LoVo (cell line): Measurements from ENCODE around the gene MPO.
A peak's percentile ranks its signal among the peaks of the same experiment; 100 is the strongest.

Experiments used
- DNase-seq: peaks from one replicate; pipeline ENCODE4 v3.0.0-alpha.2; 2016; ENCODE audit warnings: low spot score

The MPO gene

GRCh38 chr17:58280480-58281217 lies at the start of gene MPO:
MPO (minus strand) TSS chr17:58280935; CDS start chr17:58280758, 177 bp downstream.
- no peak for DNase-seq

DNA sequence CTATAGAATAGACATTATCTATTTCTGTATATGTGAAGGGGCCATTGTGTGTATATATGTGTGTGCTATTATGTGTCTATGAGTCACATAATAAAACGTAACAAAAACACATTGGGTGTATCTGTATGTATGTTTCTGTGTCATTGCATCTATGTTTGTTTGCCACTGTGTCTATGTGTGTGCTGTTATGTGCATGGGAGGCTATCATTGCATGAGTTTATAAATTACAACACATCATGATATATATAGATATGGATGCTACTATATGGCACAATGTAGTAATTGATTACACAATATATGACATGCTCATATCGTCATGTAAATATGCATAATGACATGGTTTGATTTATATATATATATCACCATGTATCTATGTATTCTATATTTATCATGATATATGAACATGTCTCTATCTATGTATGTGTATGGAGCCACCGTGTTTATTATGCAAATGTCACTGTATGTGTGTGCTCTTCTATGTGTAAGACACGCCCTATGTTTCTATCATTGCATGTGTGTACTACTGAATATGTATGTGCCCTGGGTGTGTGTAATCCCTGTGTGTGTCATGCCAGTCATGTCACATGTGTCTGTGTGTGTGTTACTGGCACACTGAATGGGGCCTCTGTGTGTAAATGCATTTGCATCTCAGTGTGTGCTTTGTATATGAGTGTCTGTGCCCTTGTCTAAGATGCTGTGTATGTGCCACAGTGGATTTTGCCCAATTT lies 49.2 kb upstream of the MPO start:
- DNase-seq = no peak

DNA sequence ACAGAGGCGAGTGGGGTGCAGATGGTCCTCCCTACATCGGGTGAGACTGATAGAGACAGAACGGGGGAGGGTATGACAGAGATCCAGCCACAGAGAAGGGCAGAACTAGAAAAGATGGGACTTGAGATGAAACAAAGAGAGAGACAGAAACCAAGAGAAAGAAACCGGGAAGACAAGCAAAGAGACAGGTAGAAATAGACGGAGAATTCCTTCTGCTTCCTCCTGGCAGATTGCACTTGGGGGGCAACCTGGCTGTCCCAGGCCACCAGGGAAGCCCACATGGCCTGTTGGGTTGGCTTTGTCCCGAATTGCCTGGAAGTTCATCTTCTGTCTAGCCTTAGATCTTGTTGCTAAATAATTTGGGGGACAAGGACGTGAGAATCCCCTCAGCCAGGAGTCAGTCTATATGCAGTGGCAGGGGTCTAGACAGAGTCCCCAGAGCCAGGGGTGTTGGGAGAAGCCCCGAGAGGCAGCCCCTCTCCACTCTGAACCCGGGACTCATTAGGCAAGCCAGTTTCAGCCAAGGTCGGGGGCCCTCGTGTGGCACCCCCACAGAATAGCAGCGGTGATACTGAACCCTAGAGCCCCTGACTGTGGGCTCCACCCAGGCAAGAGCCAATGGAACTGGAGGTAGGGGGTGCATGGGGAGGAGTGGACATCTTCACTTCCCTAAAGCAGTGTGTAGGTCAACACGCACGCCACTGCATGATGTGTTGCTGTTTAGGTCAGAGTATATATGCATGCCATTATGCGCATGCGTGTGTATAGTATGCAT lies 48.5 kb upstream of the MPO start:
- no peak for DNase-seq

DNA sequence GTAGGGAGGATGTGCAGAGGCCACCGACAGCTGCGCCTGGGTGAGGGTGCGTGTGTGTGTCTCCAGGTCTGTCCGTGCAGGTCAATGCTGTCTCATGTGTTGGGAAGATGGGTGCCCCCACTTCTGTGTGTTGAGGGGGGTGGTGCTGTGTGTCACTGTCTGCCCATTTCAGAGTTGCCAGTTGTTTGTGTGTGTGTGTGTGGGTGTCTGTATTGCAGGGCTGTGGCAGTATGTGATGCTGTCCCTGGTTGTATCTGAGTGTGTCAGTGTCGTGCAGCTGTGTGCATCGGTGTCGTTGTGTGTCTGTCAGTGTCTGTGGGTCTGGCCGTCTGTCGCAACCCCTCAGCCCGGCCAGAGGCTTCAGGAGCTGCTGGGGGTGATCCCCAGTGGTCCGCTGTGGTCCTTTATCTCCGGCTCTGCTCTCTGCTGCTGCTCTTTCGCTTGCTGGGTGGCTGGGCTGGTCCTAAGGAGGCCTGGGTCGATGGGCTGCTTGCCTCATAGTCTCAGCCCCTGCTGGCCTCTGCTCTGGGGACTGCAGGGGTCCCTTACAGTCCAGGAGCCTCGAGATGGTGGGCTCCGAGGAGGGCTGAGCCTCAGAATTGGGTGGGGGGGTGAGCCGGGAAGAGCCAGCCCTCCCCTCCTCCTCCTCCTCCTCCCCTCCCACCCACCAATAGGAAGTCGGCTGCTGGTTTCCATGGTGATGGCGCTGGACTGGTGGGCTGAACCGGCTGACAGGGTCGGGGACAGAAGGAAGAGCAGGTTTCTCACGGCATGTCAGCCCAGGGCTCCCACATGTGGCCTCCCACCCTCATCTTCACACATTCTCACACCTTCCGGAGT lies 47.7 kb upstream of the MPO start, which contains the start of gene TSPOAP1:
Gene TSPOAP1, minus strand, starts transcription at position 601 of the 840 bp plus-strand sequence. CDS start 875 bp downstream, outside the sequence.
- no peak for DNase-seq

GRCh38 chr17:58327363-58328194 lies 46.8 kb upstream of the MPO start:
- DNase-seq = no peak

- DNase-seq = no peak
Observed at GRCh38 chr17:58326609-58327362, 46.1 kb upstream of the MPO start.

GRCh38 chr17:58325976-58326468 lies 45.3 kb upstream of the MPO start:
- DNase-seq = no peak

DNA sequence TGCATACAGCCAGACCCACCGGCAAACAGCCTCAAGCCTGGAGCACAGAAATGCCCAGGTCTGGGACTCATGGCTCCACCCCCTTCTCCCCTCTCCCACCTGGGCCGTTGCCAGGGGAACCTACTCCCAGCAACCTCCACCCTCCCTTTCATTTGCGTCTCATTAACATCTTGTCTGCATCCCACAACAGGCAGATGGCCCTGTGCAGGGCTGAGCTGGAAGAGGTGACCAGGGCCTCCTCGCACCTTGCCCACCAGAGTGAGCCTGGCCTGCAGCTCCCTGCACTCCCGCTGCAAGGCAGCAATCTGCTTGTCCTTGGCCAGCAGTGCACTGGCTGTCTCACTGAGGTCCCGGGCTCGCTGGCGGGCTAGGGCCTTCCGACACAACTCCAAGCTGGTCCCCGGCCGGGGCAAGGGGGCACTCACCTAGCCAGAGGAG lies 44.6 kb upstream of the MPO start:
- no peak for DNase-seq

- DNase-seq = no peak
Observed at GRCh38 chr17:58324409-58325288, 43.9 kb upstream of the MPO start.

DNA sequence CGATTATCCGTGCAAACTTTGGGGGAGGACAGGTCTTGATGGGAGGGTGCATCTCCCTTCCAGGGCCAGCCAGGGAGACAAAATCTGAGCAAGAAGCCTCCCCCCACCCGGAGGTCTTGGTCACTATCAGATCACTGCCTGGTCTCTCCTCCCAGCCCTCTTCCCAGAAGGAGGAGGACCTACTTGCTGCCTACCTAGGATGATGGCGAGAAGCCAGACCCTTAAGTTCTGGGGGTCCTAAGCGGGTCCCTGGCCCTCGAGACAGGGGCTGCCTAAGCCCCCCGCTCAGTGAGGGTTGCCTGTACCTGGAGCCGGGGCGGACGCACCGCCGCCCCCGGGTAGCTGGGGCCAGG lies 43.3 kb upstream of the MPO start:
- no peak for DNase-seq

DNA sequence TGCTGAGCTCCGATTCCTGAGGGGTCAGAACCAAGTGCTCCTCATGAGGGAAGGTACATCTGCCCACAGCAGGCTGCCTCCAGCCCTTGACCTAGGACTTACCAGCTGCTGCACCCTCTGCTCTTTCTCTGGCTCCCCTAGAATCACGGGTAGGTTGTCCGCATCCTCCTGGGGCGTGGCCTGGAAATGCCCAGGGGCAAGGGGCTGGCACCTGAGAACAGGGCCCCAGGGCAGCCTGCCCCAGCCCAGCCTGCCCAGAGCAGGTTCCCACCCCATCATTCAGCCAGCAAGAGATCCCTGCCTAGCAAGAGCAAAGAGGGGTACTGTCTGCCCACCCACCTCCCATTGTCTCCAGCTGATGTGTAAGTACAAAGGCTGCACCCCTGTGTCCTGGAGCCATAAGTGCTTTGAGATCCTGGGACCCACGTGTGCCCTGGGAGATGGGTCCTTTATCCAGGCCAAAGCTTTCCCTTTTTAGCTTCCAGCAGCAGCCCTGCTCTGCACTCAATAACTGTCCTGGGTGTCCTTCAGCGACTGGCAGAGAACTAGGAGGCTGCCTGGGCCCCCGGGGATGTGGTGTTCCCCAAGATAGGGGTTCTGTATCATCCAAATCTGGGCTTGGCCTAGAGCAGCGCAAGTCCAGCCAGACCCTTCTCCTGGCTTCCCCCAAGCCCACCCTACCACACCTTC lies 42.8 kb upstream of the MPO start:
- no peak for DNase-seq

DNA sequence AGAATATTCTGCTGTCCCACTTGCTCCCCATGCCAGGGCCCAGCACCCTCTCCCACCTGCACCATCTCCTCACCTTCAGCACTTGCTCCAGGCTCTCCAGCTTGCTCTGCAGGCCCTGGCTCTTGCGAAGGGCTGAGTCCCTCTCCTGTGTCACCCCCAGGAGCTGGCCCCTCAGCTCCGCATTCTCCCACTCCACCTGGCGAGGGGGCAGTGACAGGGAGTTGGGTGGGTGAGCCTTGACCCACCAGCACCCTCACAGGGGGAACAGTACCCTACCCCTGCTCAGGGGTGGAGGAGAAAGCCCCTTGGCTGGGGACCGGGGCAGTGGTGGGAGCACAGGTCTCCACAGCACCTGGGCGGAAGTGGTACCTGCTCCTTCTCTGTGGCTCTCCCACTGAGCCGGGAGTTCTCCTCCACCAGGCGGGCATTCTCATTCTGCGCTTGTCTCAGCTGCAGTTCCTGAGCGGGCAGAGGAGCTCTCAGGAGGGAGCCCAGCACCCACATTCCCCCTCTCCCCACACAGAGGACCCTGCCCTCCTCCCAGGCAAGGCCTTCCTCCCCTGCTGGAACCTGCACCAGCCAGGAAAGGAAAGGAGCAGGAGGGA lies 41.9 kb upstream of the MPO start:
- no peak for DNase-seq

DNA sequence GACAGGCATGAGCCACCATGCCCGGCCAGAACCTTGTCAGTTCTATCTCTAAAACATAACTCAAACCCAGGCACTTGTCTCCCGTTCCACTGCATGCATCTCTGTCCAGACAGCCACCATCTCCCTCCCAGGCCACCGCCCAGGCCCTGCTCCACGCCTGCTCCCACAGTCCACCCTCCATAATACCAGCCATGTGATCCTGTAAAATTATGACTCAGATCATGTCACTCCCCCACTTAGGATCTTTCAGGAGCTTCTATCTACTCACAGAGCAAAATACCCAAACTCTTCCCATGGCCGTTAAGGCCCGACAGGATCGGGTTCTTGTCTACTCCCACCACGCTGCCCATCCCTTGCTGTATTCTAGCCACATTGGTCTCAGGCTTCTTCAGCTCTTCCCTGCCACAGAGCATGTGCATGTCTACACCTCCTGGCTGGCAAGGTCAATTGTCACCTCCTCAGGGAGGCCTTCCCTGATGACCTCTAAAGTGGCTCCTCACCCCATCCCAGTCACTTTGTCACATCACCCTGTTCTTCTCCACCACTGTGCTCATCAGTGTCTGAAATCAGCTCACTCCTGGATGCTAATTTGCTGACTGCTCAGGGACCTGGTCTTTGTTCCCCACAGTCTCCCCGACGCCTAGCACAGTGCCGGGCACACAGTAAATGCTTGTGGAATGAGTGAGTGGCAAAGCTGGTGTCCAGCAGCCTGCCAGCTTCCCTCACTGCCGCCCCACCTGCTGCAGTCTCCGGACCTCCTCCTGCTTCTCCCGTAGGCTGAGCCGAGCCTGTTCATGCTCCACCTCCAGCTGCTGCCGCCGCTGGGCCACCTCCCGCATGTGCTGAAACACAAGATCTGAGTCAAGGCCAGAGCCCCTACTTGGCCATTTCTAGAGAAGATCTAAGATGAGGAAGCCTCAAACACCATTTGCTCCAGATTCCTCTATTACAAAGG lies 41.1 kb upstream of the MPO start:
- peak; percentile 22 for DNase-seq

- no peak for DNase-seq
Observed at GRCh38 chr17:58320570-58321323, 40.0 kb upstream of the MPO start.

DNA sequence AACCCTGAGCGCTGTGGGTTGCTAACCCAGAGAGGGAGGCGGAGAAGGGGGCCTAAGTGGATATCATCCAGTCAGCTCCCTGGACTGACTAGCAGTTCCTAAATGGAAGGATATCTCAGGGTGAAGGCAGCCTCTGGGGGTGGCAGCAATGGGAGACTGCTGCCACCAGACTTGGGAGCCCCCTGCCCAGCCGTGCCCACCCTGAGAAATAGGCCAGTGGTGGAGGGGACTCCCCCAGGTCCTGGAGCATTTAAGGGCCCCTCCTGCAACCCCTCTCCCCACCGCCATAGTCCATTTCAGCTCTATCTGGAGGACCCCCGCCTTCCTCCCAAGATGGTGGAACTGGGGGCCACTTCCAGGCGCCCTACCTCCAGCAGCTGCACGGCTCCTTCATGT lies 39.4 kb upstream of the MPO start:
- DNase-seq = no peak
